PC-3 (cell line): ENCODE data around the gene WT1.

Experiments
- EZH2 ChIP-seq: fragments of 300-600 bp; sonication (generic); IDR thresholded peaks from one replicate; pipeline ENCODE4 v1.6.1; 2017; ENCODE audit warnings: antibody characterized with exemption, mild to moderate bottlenecking, low read length; ENCODE audit not compliant: unreplicated experiment
- EZH2phosphoT487 ChIP-seq: fragments of 300-600 bp; sonication (generic); IDR thresholded peaks from 2 replicates; pipeline ENCODE4 v1.6.1; 2018; ENCODE audit warnings: mild to moderate bottlenecking, antibody characterized with exemption, low read length, borderline replicate concordance
- TF ChIP-seq, protein P1 (sequence below): fragments of 300-600 bp; sonication (generic); conservative IDR thresholded peaks from 2 replicates; pipeline ENCODE4 v1.5.1; 2017; ENCODE audit warnings: antibody characterized with exemption, low read depth, mild to moderate bottlenecking, low read length

DNA sequence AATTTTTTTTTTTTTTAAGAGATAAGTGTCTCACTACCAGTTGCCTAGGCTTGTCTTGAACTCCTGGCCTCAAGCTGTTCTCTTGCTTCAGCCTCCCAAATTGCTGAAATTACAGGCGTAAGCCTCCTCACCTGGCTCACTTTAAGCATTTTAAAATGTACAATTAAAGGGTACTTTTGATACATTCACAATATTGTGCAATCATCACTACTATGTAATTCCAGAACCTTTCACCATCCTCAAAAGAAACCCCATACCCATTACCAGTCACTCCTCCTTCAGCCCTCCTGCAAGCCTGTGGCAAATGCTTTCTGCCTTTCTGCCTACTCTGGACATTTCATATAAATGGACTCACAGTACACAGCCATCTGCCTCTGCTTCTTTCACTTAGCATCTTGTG, 34.5 kb upstream of the WT1 start:
- TF ChIP-seq, protein P1, sequence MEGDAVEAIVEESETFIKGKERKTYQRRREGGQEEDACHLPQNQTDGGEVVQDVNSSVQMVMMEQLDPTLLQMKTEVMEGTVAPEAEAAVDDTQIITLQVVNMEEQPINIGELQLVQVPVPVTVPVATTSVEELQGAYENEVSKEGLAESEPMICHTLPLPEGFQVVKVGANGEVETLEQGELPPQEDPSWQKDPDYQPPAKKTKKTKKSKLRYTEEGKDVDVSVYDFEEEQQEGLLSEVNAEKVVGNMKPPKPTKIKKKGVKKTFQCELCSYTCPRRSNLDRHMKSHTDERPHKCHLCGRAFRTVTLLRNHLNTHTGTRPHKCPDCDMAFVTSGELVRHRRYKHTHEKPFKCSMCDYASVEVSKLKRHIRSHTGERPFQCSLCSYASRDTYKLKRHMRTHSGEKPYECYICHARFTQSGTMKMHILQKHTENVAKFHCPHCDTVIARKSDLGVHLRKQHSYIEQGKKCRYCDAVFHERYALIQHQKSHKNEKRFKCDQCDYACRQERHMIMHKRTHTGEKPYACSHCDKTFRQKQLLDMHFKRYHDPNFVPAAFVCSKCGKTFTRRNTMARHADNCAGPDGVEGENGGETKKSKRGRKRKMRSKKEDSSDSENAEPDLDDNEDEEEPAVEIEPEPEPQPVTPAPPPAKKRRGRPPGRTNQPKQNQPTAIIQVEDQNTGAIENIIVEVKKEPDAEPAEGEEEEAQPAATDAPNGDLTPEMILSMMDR, result no peak
- TF ChIP-seq EZH2phosphoT487, result no peak
- TF ChIP-seq EZH2, result no peak
